Calu3 (cell line): ENCODE measurements around the gene NOP16. TPM values are rescaled to one million over a fixed set of nuclear protein-coding genes. Genes with fewer than 3 reads are reported as not detected.

Source experiments
- BruUV-seq: library from RNA; stranded (reverse); fragments of 400-500 nt; replicated peaks from 2 replicates; lab custom pipeline; 2021; lab: Mats Ljungman, UMichigan
- CTCF ChIA-PET: fragments of 300-600 bp; sonication (Branson Sonifier 250); formaldehyde crosslinking; loops from one replicate; lab custom pipeline; 2022; ENCODE audit warnings: antibody characterized with exemption; lab: Charles Lee
- DNase-seq: peaks from one replicate; pipeline ENCODE4 v3.0.0; 2022
- H3K27ac Mint-ChIP-seq: one replicate; pipeline ENCODE4 v1.8.0; 2022; ENCODE audit warnings: mixed read lengths; ENCODE audit not compliant: unreplicated experiment
- H3K27me3 Mint-ChIP-seq: one replicate; pipeline ENCODE4 v1.8.0; 2022; ENCODE audit warnings: mixed read lengths; ENCODE audit not compliant: unreplicated experiment
- H3K36me3 Mint-ChIP-seq: one replicate; pipeline ENCODE4 v1.8.0; 2022; ENCODE audit warnings: mild to moderate bottlenecking, moderate library complexity, mixed read lengths; ENCODE audit not compliant: insufficient read depth, unreplicated experiment
- H3K4me1 Mint-ChIP-seq: one replicate; pipeline ENCODE4 v1.8.0; 2022; ENCODE audit warnings: mild to moderate bottlenecking, low read depth, mixed read lengths; ENCODE audit not compliant: unreplicated experiment
- H3K4me3 Mint-ChIP-seq: one replicate; pipeline ENCODE4 v1.8.0; 2022; ENCODE audit warnings: mild to moderate bottlenecking, low read depth, moderate library complexity, mixed read lengths; ENCODE audit not compliant: unreplicated experiment
- H3K9me3 Mint-ChIP-seq: one replicate; pipeline ENCODE4 v1.8.0; 2022; ENCODE audit warnings: low read depth, mixed read lengths; ENCODE audit not compliant: unreplicated experiment
- intact Hi-C: fragments of 100-400 bp; cut with micrococcal nuclease; formaldehyde crosslinking; loops from one replicate; pipeline ENCODE4 v1.10.0; 2022; ENCODE audit not compliant: unreplicated experiment
- total RNA-seq: library from RNA; stranded (reverse); gene quantifications from 2 replicates; pipeline ENCODE4 v1.2.3, GENCODE V29; 2022
- TF ChIP-seq, protein P1 (sequence below): fragments of 200-600 bp; IDR thresholded peaks from one replicate; pipeline ENCODE4 v1.8.0; 2022; ENCODE audit warnings: antibody characterized with exemption; ENCODE audit not compliant: unreplicated experiment

Gene NOP16
- total RNA-seq, 1 experiment from 2014 or later = 84.5 TPM

DNA sequence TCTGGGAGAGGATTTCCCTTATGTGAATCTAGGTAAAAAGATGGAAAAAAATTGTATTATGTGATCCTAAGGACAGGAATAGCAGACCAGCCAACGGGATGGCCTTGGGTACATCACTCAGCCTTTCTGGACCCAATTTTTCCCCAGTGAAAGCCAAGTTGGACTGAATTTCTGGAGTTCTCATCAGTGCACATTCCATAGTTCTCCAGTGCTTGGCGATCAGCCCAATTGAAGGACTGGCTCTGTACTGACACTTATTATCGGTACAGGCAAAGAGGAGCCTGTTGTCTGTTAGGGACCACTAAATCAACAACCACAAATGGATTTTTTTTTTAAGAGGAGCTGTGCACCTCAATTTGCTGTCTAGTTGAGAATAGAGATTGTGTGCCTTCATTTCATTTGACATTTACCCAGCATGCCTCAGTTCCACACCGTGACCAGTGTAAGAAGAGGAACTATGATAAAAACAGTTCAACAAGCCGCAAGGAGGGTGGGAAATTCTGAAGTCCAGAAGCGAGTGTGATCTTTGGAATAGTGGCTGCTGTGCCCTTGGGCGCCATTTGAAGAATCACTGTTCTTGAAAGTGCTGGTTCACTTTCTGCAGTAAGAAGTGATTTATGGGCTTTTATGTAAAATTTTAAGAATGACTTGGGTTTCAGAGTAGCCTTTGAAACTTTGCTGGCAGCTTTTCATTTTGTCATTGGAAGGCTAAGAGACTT is 15.1 kb downstream of the NOP16 start:
- H3K27me3 Mint-ChIP-seq = peaks cover under 1% of the 10 kb centered on the region
- intact Hi-C loops = no loop called here
- H3K27ac Mint-ChIP-seq = no peak overlapping the region
- no peak overlapping the region for H3K4me3 Mint-ChIP-seq
- CTCF ChIA-PET = no interaction called here
- TF ChIP-seq, protein P1, sequence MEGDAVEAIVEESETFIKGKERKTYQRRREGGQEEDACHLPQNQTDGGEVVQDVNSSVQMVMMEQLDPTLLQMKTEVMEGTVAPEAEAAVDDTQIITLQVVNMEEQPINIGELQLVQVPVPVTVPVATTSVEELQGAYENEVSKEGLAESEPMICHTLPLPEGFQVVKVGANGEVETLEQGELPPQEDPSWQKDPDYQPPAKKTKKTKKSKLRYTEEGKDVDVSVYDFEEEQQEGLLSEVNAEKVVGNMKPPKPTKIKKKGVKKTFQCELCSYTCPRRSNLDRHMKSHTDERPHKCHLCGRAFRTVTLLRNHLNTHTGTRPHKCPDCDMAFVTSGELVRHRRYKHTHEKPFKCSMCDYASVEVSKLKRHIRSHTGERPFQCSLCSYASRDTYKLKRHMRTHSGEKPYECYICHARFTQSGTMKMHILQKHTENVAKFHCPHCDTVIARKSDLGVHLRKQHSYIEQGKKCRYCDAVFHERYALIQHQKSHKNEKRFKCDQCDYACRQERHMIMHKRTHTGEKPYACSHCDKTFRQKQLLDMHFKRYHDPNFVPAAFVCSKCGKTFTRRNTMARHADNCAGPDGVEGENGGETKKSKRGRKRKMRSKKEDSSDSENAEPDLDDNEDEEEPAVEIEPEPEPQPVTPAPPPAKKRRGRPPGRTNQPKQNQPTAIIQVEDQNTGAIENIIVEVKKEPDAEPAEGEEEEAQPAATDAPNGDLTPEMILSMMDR = no peak
- peaks cover 11% of the 10 kb centered on the region for H3K4me1 Mint-ChIP-seq
- H3K9me3 Mint-ChIP-seq = no peaks in the 10 kb centered on the region
- BruUV-seq = no TSS peak
- no peaks in the 10 kb centered on the region for H3K36me3 Mint-ChIP-seq
- DNase-seq = no peak

DNA sequence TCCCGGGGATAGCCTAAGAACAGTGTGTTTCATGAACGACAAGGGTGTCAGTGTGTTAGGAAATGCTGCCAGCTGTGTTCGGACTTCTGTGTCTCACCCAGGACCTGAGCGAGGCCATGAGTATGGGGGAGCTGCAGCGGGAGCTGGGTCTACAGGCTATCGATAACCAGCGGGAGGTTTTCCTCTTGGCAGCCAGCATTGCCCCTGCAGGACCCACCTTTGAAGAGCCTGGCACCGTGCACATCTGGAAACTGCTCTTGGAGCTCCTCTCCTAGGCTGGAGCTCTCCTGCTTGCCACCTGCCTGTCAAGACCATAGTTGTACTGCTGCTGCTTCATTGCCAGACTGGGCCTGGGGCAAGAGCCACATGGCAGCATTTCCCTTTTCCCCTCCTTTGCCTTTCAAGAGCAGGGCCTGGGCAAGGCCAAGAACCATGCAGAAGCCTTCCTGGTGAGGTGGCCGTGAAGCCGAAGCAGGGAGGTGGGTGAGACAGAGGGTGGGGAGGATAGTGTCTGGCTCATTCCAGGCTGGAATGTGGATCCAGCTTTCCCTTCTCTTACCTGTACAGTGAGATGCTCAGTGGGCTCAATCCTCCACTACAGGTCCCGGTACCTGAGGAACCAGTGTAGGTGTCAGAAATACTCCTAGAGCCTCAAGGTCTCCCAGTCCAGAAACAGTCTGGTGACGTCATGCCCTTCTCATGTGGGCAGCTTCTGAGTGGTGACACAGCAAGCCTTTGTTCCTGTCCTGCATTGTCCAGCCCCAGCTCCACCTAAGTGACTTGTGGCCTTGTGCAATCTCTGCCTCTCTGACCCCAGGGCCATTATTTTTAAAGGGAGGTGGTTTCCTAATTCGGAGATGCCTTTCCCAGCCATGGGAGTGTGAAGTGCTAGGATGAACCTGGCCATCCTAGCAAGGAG is 16.5 kb downstream of the NOP16 start:
- CTCF ChIA-PET = interaction anchor here (0.6 to 1.4 kb wide), 2 partner anchors 17 to 74 kb away, joined by 4 read pairs; partner anchors contain the start of genes HIGD2A and NOP16
- BruUV-seq = no TSS peak
- Mint-ChIP-seq H3K27me3 (peaks cover 14% of the 10 kb centered on the region), H3K9me3 (no peaks in the 10 kb centered on the region), H3K4me3 (no peak overlapping the region), H3K36me3 (no peaks in the 10 kb centered on the region), H3K4me1 (peaks cover 17% of the 10 kb centered on the region), H3K27ac (peak overlapping the region; percentile 59)
- TF ChIP-seq, protein P1 = no peak
- DNase-seq = peak; percentile 64
- intact Hi-C loops = no loop called here

DNA sequence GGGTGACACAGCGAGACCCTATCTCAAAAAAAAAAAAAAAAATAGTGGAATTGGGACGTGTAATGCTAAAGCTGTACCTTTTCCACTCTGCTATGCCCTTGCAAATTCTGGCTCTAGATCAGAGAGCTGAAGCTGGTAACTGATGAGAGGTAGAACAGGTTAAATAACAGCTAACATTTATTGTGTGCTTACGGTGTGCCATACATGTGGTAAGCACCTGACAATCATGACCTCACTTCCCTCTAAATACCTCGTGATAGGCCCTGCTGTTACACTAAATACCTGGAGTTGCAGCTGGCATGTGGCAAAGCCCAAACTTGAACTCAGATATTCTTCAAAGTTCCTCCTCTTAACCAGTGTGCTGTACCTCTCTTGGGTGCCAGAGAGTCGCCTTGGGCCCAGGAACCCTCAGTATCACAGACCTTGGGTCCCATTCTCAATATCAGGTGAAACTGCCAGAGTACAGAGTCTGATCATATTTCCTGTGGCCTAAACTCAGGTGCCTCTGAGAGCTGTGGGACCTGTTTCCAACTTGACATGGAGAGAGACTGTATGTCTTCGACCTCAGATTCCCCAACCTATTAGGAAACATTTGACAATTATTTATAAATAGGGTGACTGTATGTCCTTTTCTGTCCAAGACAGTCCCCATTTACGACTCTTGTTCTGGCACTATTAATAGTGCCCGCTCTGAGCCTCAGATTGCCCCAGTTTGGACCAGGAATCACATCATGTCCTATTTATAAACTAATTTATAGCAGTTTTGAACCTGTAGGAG is 18.3 kb downstream of the NOP16 start:
- no TSS peak for BruUV-seq
- intact Hi-C loops = no loop called here
- Mint-ChIP-seq H3K27ac (peak overlapping the region; percentile 17), H3K27me3 (peaks cover 15% of the 10 kb centered on the region), H3K4me3 (no peak overlapping the region), H3K4me1 (peaks cover 17% of the 10 kb centered on the region), H3K9me3 (no peaks in the 10 kb centered on the region), H3K36me3 (peaks cover 11% of the 10 kb centered on the region)
- TF ChIP-seq, protein P1 = no peak
- DNase-seq = no peak
- CTCF ChIA-PET = interaction anchor here (1.3 kb wide), 1 partner anchor 59 kb away, joined by 4 read pairs; no protein-coding TSS in a partner anchor

DNA sequence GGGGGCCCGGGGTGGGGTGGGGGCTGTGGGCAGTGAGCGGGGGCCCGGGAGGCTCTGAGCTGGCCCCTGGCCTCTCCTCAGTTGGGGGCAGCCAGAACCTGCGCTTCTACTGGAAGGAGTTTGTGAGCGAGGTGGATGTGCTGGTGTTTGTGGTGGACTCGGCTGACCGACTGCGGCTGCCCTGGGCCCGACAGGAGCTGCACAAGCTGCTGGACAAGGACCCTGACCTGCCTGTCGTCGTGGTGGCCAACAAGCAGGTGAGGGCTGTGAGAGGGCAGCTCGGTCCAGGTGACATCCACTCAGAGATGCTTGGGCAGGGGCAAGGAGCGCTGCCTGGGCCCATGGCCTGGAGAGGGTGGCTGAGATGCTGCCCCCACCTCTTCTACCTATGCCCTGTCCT is 19.7 kb downstream of the NOP16 start:
- H3K4me3 Mint-ChIP-seq = no peak overlapping the region
- CTCF ChIA-PET = interaction anchor here (0.5 kb wide), 1 partner anchor 17 kb away, joined by 3 read pairs; no protein-coding TSS in a partner anchor
- intact Hi-C loops = no loop called here
- TF ChIP-seq, protein P1 = no peak
- no peak overlapping the region for H3K27ac Mint-ChIP-seq
- H3K9me3 Mint-ChIP-seq = no peaks in the 10 kb centered on the region
- BruUV-seq = no TSS peak
- peaks cover 13% of the 10 kb centered on the region for H3K36me3 Mint-ChIP-seq
- H3K4me1 Mint-ChIP-seq = peaks cover 17% of the 10 kb centered on the region
- no peak for DNase-seq
- peaks cover 15% of the 10 kb centered on the region for H3K27me3 Mint-ChIP-seq
